Measurements from ENCODE around the gene KY. TPM values are rescaled to one million over a fixed set of nuclear protein-coding genes. Genes with fewer than 3 reads are reported as not detected.

Gene KY
- total and polyA plus RNA-seq, 4 donors = 0.05 to 0.08 TPM; not detected in 2

GRCh38 chr3:134699721-134700120, 48.9 kb upstream of the KY start:
- Histone ChIP-seq H3K9ac (ENCODE audit: low read depth in 1 of 2, low read length in 2 of 2) (no peak overlapping the region), H3K36me3 (ENCODE audit: control insufficient read depth in 4 of 4, insufficient read depth in 3 of 4, low read depth in 1 of 4, low read length in 3 of 4) (no peaks in the 10 kb centered on the region), H3K4me1 (ENCODE audit: control insufficient read depth in 4 of 4, insufficient read depth in 4 of 4, low read length in 3 of 4) (no peaks in the 10 kb centered on the region), H3K4me3 (ENCODE audit: low read depth in 1 of 3, low read length in 3 of 3) (no peak overlapping the region), H3K9me3 (ENCODE audit: control insufficient read depth in 4 of 4, low read length in 3 of 4) (no peaks in the 10 kb centered on the region), H3K27ac (ENCODE audit: low read depth in 1 of 2, low read length in 2 of 2) (no peak overlapping the region), H3K27me3 (ENCODE audit: control insufficient read depth in 4 of 4, insufficient read depth in 4 of 4, low read length in 3 of 4) (no peaks in the 10 kb centered on the region)
- WGBS = 82% methylated on average over 3 of the region's 3 CpGs
- TF ChIP-seq NR2F2 (IDR thresholded peaks at IDR 0.05) (no peak), CTCF (IDR thresholded peaks at IDR 0.05; ENCODE audit: low read depth, low read length, missing input control) (no peak), ATF3 (IDR thresholded peaks at IDR 0.05) (no peak), FOXA1 (IDR thresholded peaks at IDR 0.05) (no peak), REST (IDR thresholded peaks at IDR 0.05) (no peak), SP1 (IDR thresholded peaks at IDR 0.05) (no peak), HNF4A (conservative IDR thresholded peaks at IDR 0.05) (no peak), YY1 (IDR thresholded peaks at IDR 0.05) (no peak), EGR1 (IDR thresholded peaks at IDR 0.05; ENCODE audit: low read depth in 2 of 2) (no peak)
- no peak for DNase-seq (ENCODE audit: low spot score)

GRCh38 chr3:134699141-134699711, 48.4 kb upstream of the KY start:
- H3K27me3 ChIP-seq (ENCODE audit: control insufficient read depth in 4 of 4, insufficient read depth in 4 of 4, low read length in 3 of 4) = no peaks in the 10 kb centered on the region
- DNase-seq (ENCODE audit: low spot score) = no peak
- 75% methylated on average over 8 of the region's 8 CpGs for WGBS
- no peaks in the 10 kb centered on the region for H3K36me3 ChIP-seq (ENCODE audit: control insufficient read depth in 4 of 4, insufficient read depth in 3 of 4, low read depth in 1 of 4, low read length in 3 of 4)
- H3K27ac ChIP-seq (ENCODE audit: low read depth in 1 of 2, low read length in 2 of 2) = no peak overlapping the region
- H3K9ac ChIP-seq (ENCODE audit: low read depth in 1 of 2, low read length in 2 of 2) = no peak overlapping the region
- no peaks in the 10 kb centered on the region for H3K4me1 ChIP-seq (ENCODE audit: control insufficient read depth in 4 of 4, insufficient read depth in 4 of 4, low read length in 3 of 4)
- no peak overlapping the region for H3K4me3 ChIP-seq (ENCODE audit: low read depth in 1 of 3, low read length in 3 of 3)
- H3K9me3 ChIP-seq (ENCODE audit: control insufficient read depth in 4 of 4, low read length in 3 of 4) = no peaks in the 10 kb centered on the region
- TF ChIP-seq TAF1 (conservative IDR thresholded peaks at IDR 0.05) (no peak), MAX (IDR thresholded peaks at IDR 0.05) (no peak), HNF4G (IDR thresholded peaks at IDR 0.05) (no peak), YY1 (IDR thresholded peaks at IDR 0.05) (no peak), ATF3 (IDR thresholded peaks at IDR 0.05) (no peak), ZBTB33 (IDR thresholded peaks at IDR 0.05) (no peak), RXRA (IDR thresholded peaks at IDR 0.05) (no peak), FOXA1 (IDR thresholded peaks at IDR 0.05) (no peak), NR2F2 (IDR thresholded peaks at IDR 0.05) (no peak), GABPA (IDR thresholded peaks at IDR 0.05 in 1 of 2, conservative IDR thresholded peaks at IDR 0.05 in 1 of 2) (no peak), FOXA2 (IDR thresholded peaks at IDR 0.05) (no peak), JUND (IDR thresholded peaks at IDR 0.05) (no peak), RAD21 (IDR thresholded peaks at IDR 0.05) (no peak), HNF4A (conservative IDR thresholded peaks at IDR 0.05) (no peak), CTCF (IDR thresholded peaks at IDR 0.05; ENCODE audit: low read depth, low read length, missing input control) (no peak), EGR1 (IDR thresholded peaks at IDR 0.05; ENCODE audit: low read depth in 2 of 2) (no peak), SP1 (IDR thresholded peaks at IDR 0.05) (no peak)

Data from liver (tissue), 9 donors.